Prostate gland (tissue), 2 donors: Measurements from ENCODE around the gene NR0B1.

Source experiments
- CTCF ChIP-seq, 4 experiments: fragments of 200-600 bp in 2 of 4; fragments of 450-650 bp in 2 of 4; sonication (generic) in 2 of 4; IDR thresholded peaks; 1 replicate in 3 of 4; 2 replicates in 1 of 4; pipeline ENCODE4 v1.5.1; 2016 to 2019; ENCODE audit warnings: antibody characterized with exemption in 4 of 4, mild to moderate bottlenecking in 2 of 4, moderate library complexity in 2 of 4
- POLR2AphosphoS5 ChIP-seq: sonication (generic); formaldehyde crosslinking; IDR thresholded peaks from one replicate; pipeline ENCODE4 v1.6.1; 2017; ENCODE audit warnings: antibody characterized with exemption

GRCh38 chrX:30312858-30313257 lies 3.7 kb upstream of the NR0B1 start:
- TF ChIP-seq POLR2AphosphoS5, result no peak
- TF ChIP-seq CTCF (IDR thresholded peaks at IDR 0.05), result no peak
